Measurements from ENCODE around the gene CLK3. TPM values are rescaled to one million over a fixed set of nuclear protein-coding genes. Genes with fewer than 3 reads are reported as not detected.

Gene CLK3
- total and polyA plus RNA-seq, 2 of the 13 experiments (the other 11 are each of a cell fraction or from before 2014, with no cell fraction given) = 41.5 to 82.0 TPM

DNA sequence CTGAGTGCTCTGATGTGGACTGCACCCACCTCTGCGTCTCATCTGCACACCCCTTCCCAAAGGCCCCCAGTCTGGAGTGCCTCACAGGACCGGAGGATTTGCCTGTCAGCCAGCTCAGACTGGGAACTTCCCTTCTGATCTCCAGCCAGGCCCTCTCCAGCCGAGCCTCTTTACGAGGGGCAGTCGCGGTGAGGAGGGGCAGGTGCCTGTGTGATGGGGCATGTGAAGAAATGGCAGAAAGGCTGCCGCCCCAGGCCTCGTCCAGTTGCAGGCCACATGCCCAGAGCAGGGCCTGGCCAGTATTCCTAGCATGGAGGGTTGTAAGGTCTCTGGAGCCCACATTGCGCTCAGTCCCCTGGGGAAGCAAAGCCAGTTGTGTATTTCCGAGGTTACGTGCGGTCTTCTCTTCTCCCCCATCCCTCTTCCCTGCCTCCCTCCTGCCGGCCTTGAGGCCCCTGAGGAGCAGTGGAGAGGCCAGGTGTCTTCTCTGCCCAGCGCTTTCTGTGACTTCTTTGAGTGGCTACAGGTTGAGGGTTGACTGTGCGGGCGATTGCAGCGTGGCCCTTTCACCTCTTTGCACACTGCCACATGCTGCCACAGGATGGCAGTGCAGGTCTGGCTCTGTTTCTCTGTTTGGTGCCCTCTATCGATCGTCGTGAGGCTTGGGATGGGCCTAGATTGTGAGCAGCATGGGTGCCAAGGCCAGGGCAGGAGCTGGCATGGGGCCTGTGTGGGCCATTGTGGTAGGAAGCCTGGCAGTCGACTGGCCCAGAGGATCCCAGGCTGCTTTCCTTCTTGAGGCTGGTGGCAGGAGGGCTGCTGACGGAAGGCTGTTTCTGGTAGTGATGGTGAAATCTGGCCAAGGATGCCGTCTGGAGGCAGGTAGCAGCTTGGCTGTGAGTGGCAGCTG is 5.3 kb downstream of the CLK3 start (continued):
- TF ChIP-seq, protein P1, sequence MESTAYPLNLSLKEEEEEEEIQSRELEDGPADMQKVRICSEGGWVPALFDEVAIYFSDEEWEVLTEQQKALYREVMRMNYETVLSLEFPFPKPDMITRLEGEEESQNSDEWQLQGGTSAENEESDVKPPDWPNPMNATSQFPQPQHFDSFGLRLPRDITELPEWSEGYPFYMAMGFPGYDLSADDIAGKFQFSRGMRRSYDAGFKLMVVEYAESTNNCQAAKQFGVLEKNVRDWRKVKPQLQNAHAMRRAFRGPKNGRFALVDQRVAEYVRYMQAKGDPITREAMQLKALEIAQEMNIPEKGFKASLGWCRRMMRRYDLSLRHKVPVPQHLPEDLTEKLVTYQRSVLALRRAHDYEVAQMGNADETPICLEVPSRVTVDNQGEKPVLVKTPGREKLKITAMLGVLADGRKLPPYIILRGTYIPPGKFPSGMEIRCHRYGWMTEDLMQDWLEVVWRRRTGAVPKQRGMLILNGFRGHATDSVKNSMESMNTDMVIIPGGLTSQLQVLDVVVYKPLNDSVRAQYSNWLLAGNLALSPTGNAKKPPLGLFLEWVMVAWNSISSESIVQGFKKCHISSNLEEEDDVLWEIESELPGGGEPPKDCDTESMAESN (CRISPR knock-in tag; conservative IDR thresholded peaks at IDR 0.05) = no peak
- TF ChIP-seq ZMYM3 (CRISPR knock-in tag; IDR thresholded peaks at IDR 0.05) (no peak), ZFX (CRISPR knock-in tag; IDR thresholded peaks at IDR 0.05; ENCODE audit: low read depth) (peak; percentile 84), NRL (CRISPR knock-in tag; IDR thresholded peaks at IDR 0.05; ENCODE audit: borderline replicate concordance) (no peak; the same call in 1 of the 2 replicates), KLF15 (CRISPR knock-in tag; IDR thresholded peaks at IDR 0.05; ENCODE audit: borderline replicate concordance) (no peak), GZF1 (CRISPR knock-in tag; IDR thresholded peaks at IDR 0.05) (no peak), ZMYM4 (CRISPR knock-in tag; IDR thresholded peaks at IDR 0.05) (0 out of 2 replicates have a peak, but pooled peaks have one; percentile 27), NR1H2 (CRISPR knock-in tag; IDR thresholded peaks at IDR 0.05; ENCODE audit: borderline replicate concordance, low read depth) (no peak), ZNF382 (CRISPR knock-in tag; IDR thresholded peaks at IDR 0.05; ENCODE audit: borderline replicate concordance) (no peak)
- TF ChIP-seq, protein P2, sequence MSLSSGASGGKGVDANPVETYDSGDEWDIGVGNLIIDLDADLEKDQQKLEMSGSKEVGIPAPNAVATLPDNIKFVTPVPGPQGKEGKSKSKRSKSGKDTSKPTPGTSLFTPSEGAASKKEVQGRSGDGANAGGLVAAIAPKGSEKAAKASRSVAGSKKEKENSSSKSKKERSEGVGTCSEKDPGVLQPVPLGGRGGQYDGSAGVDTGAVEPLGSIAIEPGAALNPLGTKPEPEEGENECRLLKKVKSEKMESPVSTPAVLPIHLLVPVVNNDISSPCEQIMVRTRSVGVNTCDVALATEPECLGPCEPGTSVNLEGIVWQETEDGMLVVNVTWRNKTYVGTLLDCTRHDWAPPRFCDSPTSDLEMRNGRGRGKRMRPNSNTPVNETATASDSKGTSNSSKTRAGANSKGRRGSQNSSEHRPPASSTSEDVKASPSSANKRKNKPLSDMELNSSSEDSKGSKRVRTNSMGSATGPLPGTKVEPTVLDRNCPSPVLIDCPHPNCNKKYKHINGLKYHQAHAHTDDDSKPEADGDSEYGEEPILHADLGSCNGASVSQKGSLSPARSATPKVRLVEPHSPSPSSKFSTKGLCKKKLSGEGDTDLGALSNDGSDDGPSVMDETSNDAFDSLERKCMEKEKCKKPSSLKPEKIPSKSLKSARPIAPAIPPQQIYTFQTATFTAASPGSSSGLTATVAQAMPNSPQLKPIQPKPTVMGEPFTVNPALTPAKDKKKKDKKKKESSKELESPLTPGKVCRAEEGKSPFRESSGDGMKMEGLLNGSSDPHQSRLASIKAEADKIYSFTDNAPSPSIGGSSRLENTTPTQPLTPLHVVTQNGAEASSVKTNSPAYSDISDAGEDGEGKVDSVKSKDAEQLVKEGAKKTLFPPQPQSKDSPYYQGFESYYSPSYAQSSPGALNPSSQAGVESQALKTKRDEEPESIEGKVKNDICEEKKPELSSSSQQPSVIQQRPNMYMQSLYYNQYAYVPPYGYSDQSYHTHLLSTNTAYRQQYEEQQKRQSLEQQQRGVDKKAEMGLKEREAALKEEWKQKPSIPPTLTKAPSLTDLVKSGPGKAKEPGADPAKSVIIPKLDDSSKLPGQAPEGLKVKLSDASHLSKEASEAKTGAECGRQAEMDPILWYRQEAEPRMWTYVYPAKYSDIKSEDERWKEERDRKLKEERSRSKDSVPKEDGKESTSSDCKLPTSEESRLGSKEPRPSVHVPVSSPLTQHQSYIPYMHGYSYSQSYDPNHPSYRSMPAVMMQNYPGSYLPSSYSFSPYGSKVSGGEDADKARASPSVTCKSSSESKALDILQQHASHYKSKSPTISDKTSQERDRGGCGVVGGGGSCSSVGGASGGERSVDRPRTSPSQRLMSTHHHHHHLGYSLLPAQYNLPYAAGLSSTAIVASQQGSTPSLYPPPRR (CRISPR knock-in tag; IDR thresholded peaks at IDR 0.05; ENCODE audit: borderline replicate concordance) = no peak
- TF ChIP-seq, protein P3, sequence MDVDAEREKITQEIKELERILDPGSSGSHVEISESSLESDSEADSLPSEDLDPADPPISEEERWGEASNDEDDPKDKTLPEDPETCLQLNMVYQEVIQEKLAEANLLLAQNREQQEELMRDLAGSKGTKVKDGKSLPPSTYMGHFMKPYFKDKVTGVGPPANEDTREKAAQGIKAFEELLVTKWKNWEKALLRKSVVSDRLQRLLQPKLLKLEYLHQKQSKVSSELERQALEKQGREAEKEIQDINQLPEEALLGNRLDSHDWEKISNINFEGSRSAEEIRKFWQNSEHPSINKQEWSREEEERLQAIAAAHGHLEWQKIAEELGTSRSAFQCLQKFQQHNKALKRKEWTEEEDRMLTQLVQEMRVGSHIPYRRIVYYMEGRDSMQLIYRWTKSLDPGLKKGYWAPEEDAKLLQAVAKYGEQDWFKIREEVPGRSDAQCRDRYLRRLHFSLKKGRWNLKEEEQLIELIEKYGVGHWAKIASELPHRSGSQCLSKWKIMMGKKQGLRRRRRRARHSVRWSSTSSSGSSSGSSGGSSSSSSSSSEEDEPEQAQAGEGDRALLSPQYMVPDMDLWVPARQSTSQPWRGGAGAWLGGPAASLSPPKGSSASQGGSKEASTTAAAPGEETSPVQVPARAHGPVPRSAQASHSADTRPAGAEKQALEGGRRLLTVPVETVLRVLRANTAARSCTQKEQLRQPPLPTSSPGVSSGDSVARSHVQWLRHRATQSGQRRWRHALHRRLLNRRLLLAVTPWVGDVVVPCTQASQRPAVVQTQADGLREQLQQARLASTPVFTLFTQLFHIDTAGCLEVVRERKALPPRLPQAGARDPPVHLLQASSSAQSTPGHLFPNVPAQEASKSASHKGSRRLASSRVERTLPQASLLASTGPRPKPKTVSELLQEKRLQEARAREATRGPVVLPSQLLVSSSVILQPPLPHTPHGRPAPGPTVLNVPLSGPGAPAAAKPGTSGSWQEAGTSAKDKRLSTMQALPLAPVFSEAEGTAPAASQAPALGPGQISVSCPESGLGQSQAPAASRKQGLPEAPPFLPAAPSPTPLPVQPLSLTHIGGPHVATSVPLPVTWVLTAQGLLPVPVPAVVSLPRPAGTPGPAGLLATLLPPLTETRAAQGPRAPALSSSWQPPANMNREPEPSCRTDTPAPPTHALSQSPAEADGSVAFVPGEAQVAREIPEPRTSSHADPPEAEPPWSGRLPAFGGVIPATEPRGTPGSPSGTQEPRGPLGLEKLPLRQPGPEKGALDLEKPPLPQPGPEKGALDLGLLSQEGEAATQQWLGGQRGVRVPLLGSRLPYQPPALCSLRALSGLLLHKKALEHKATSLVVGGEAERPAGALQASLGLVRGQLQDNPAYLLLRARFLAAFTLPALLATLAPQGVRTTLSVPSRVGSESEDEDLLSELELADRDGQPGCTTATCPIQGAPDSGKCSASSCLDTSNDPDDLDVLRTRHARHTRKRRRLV (CRISPR knock-in tag; IDR thresholded peaks at IDR 0.05) = no peak
- TF ChIP-seq, protein P4, sequence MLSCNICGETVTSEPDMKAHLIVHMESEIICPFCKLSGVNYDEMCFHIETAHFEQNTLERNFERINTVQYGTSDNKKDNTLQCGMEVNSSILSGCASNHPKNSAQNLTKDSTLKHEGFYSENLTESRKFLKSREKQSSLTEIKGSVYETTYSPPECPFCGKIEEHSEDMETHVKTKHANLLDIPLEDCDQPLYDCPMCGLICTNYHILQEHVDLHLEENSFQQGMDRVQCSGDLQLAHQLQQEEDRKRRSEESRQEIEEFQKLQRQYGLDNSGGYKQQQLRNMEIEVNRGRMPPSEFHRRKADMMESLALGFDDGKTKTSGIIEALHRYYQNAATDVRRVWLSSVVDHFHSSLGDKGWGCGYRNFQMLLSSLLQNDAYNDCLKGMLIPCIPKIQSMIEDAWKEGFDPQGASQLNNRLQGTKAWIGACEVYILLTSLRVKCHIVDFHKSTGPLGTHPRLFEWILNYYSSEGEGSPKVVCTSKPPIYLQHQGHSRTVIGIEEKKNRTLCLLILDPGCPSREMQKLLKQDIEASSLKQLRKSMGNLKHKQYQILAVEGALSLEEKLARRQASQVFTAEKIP (CRISPR knock-in tag; IDR thresholded peaks at IDR 0.05; ENCODE audit: borderline replicate concordance) = no peak
